Left lung (tissue), 10 donors: ENCODE measurements around the gene HPDL. TPM values are rescaled to one million over a fixed set of nuclear protein-coding genes. Genes with fewer than 3 reads are reported as not detected.

Experiments used
- ATAC-seq: fragments of 200-7000 bp; cut with Tn5 transposase; one replicate; pipeline ENCODE4 v1.9.1; 2020; ENCODE audit warnings: moderate library complexity
- DNase-seq, 4 donors: peaks; one replicate each; pipeline ENCODE4 v3.0.0-alpha.2; 2013 to 2020
- H3K27ac ChIP-seq, 2 donors: fragments of 200-600 bp; sonication (generic) in 1 of 2; one replicate each; pipeline versions ENCODE4 v1.5.0 to v1.8.0; 2020 to 2021
- H3K27me3 ChIP-seq, 2 donors: fragments of 200-600 bp; sonication (generic) in 1 of 2; one replicate each; pipeline versions ENCODE4 v1.5.0 to v1.8.0; 2020 to 2021
- H3K36me3 ChIP-seq, 2 donors: fragments of 200-600 bp; sonication (generic) in 1 of 2; one replicate each; pipeline versions ENCODE4 v1.5.0 to v1.8.0; 2020 to 2021
- H3K4me1 ChIP-seq, 2 donors: fragments of 200-600 bp; one replicate each; pipeline ENCODE4 v1.8.0; 2021
- H3K4me3 ChIP-seq, 2 donors: fragments of 200-600 bp; sonication (generic) in 1 of 2; one replicate each; pipeline versions ENCODE4 v1.5.0 to v1.8.0; 2020 to 2021; ENCODE audit warnings: mild to moderate bottlenecking in 1 of 2
- H3K9me3 ChIP-seq, 2 donors: fragments of 200-600 bp; sonication (generic) in 1 of 2; one replicate each; pipeline versions ENCODE4 v1.5.0 to v1.8.0; 2020 to 2021
- intact Hi-C, 2 donors: fragments of 100-400 bp; cut with DNase I; formaldehyde crosslinking; loops; one replicate each; pipeline versions ENCODE4 v1.11.2 to v1.14.2; 2022
- polyA plus RNA-seq, 6 donors: library from polyadenylated mRNA; unstranded; fragments of 120-200 nt; gene quantifications; one replicate each; pipeline ENCODE4 v1.2.1, GENCODE V29; 2013; ENCODE audit not compliant: insufficient read length in 6 of 6
- total RNA-seq, 2 donors: library from RNA; stranded (reverse); fragmentation: NEBNext Ultra II Directional; extraction: Animal tissue kit (Norgen Biotek cat#: 25700); gene quantifications; one replicate each; pipeline ENCODE4 v1.2.1, GENCODE V29; 2021
- TF ChIP-seq, protein P1 (sequence below), 2 donors: fragments of 200-600 bp; sonication (generic) in 1 of 2; IDR thresholded peaks; one replicate each; pipeline versions ENCODE4 v1.5.0 to v1.8.0; 2021; ENCODE audit warnings: antibody characterized with exemption in 2 of 2
- donor health status: DM: no; HTN: yes; CAD: no.
- donor health status: DM: no; HTN: no; CAD: no.

The HPDL gene
- total and polyA plus RNA-seq, 8 donors = 0.20 to 2.3 (median 1.6) TPM

GRCh38 chr1:45351508-45351907 lies 24.8 kb downstream of the HPDL start:
- H3K36me3 ChIP-seq = peaks cover 0 to 10% of the 10 kb centered on the region in 2 donors
- TF ChIP-seq, protein P1, sequence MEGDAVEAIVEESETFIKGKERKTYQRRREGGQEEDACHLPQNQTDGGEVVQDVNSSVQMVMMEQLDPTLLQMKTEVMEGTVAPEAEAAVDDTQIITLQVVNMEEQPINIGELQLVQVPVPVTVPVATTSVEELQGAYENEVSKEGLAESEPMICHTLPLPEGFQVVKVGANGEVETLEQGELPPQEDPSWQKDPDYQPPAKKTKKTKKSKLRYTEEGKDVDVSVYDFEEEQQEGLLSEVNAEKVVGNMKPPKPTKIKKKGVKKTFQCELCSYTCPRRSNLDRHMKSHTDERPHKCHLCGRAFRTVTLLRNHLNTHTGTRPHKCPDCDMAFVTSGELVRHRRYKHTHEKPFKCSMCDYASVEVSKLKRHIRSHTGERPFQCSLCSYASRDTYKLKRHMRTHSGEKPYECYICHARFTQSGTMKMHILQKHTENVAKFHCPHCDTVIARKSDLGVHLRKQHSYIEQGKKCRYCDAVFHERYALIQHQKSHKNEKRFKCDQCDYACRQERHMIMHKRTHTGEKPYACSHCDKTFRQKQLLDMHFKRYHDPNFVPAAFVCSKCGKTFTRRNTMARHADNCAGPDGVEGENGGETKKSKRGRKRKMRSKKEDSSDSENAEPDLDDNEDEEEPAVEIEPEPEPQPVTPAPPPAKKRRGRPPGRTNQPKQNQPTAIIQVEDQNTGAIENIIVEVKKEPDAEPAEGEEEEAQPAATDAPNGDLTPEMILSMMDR (IDR thresholded peaks at IDR 0.05) = no peak
- H3K4me3 ChIP-seq = no peak overlapping the region
- H3K27me3 ChIP-seq = no peaks in the 10 kb centered on the region
- intact Hi-C loops = no loop called here
- DNase-seq (no peak), ATAC-seq (no peak)
- no peak overlapping the region for H3K27ac ChIP-seq
- peaks cover 9 to 11% of the 10 kb centered on the region in 2 donors for H3K4me1 ChIP-seq
- H3K9me3 ChIP-seq = no peaks in the 10 kb centered on the region

- Histone ChIP-seq H3K27ac (no peak overlapping the region), H3K27me3 (no peaks in the 10 kb centered on the region), H3K4me3 (no peak overlapping the region), H3K9me3 (no peaks in the 10 kb centered on the region), H3K4me1 (peaks cover 3 to 5% of the 10 kb centered on the region in 2 donors), H3K36me3 (peaks cover 0 to 3% of the 10 kb centered on the region in 2 donors)
- intact Hi-C loops = no loop called here
- TF ChIP-seq, protein P1 (IDR thresholded peaks at IDR 0.05) = no peak
- ATAC-seq (no peak), DNase-seq (no peak)
Measured at GRCh38 chr1:45353685-45354084, 27.0 kb downstream of the HPDL start.

DNA sequence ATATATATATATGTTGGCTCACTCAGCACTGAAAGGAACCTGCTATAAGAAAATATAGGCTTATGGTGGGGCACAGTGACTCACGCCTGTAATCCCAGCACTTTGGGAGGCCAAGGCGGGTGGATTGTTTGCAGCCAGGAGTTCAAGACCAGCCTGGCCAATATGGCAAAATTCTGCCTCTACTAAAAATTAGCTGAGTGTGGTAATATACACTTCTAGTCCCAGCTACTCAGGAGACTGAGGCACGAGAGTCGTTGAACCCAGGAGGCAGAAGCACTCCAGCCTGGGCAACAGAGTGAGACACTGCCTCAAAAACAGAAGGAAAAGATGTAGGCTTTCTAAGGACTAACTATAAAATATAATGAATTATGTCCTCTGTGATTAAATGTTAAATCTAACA lies 28.1 kb downstream of the HPDL start:
- Histone ChIP-seq H3K36me3 (peaks cover 0 to 3% of the 10 kb centered on the region in 2 donors), H3K4me3 (no peak overlapping the region), H3K27me3 (no peaks in the 10 kb centered on the region), H3K27ac (no peak overlapping the region), H3K9me3 (no peaks in the 10 kb centered on the region), H3K4me1 (peaks cover 0 to under 1% of the 10 kb centered on the region in 2 donors)
- DNase-seq (no peak), ATAC-seq (no peak)
- intact Hi-C loops = no loop called here
- TF ChIP-seq, protein P1 (IDR thresholded peaks at IDR 0.05) = no peak

- Histone ChIP-seq H3K4me3 (no peak overlapping the region), H3K27ac (no peak overlapping the region), H3K36me3 (peaks cover 0 to 3% of the 10 kb centered on the region in 2 donors), H3K4me1 (peaks cover 8 to 9% of the 10 kb centered on the region in 2 donors), H3K27me3 (no peaks in the 10 kb centered on the region), H3K9me3 (no peaks in the 10 kb centered on the region)
- DNase-seq (no peak), ATAC-seq (no peak)
- intact Hi-C loops = no loop called here
- TF ChIP-seq, protein P1 (IDR thresholded peaks at IDR 0.05) = no peak
Measured at GRCh38 chr1:45355683-45356082, 29.0 kb downstream of the HPDL start.

DNA sequence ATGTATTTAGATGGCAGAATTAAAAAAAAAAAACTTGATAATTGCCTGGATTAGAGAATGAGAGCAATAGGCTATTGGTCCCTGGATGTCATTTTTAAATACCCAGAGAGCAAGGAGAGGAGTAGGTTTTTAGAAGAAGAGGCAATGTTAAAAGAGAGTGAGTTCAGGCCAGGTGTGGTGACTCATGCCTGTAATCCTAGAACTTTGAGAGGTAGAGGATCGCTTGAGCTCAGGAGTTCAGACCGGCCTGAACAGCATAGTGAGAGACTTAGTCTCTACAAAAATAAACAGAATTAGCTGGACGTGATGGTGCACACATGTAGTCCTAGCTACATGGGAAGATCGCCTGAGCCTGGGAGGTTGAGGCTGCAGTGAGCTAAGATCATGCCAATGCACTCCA lies 29.5 kb downstream of the HPDL start:
- H3K4me1 ChIP-seq = peaks cover 10 to 14% of the 10 kb centered on the region in 2 donors
- peaks cover 0 to 3% of the 10 kb centered on the region in 2 donors for H3K36me3 ChIP-seq
- no peak for DNase-seq
- H3K27ac ChIP-seq = no peak overlapping the region
- H3K9me3 ChIP-seq = no peaks in the 10 kb centered on the region
- ATAC-seq = peak; percentile 46
- TF ChIP-seq, protein P1 (IDR thresholded peaks at IDR 0.05) = no peak
- no peaks in the 10 kb centered on the region for H3K27me3 ChIP-seq
- intact Hi-C loops = no loop called here
- no peak overlapping the region for H3K4me3 ChIP-seq
